ENCODE data around the gene DDX46. TPM values are rescaled to one million over a fixed set of nuclear protein-coding genes. Genes with fewer than 3 reads are reported as not detected.
"Not testable (repeated sequence)": the region's sequence is repeated elsewhere in the genome, so short reads cannot be mapped to it uniquely, and the experiment has no call there.

DDX46 gene
- polyA plus RNA-seq, 2 of the 4 experiments (the other 2 are of a cell fraction) = 104 TPM

GRCh38 chr5:134845852-134846640 lies 87.5 kb downstream of the DDX46 start, which contains the start of gene C5orf24 (continued):
- TF ChIP-seq, protein P1, sequence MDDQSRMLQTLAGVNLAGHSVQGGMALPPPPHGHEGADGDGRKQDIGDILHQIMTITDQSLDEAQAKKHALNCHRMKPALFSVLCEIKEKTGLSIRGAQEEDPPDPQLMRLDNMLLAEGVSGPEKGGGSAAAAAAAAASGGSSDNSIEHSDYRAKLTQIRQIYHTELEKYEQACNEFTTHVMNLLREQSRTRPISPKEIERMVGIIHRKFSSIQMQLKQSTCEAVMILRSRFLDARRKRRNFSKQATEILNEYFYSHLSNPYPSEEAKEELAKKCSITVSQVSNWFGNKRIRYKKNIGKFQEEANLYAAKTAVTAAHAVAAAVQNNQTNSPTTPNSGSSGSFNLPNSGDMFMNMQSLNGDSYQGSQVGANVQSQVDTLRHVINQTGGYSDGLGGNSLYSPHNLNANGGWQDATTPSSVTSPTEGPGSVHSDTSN (IDR thresholded peaks at IDR 0.05) = no peak; the same call in 1 of the 2 replicates
- TF ChIP-seq CHD4 (IDR thresholded peaks at IDR 0.05; ENCODE audit: borderline replicate concordance) = no peak
- peak; percentile 48; the same call in 1 of the 2 replicates for TF ChIP-seq RFX5 (IDR thresholded peaks at IDR 0.05)
- TF ChIP-seq TFCP2L1 (CRISPR knock-in tag; IDR thresholded peaks at IDR 0.05) = peak; percentile 80; the same call in 1 of the 2 replicates
- no peak for TF ChIP-seq EHF (CRISPR knock-in tag; IDR thresholded peaks at IDR 0.05)
- no peak for TF ChIP-seq ZC3H11A (IDR thresholded peaks at IDR 0.05)
- TF ChIP-seq TP53 (CRISPR knock-in tag; IDR thresholded peaks at IDR 0.05) = peak; percentile 68; the same call in 1 of the 2 replicates
- no peak for TF ChIP-seq MAFK (IDR thresholded peaks at IDR 0.05; ENCODE audit: partially characterized antibody)
- TF ChIP-seq, protein P2, sequence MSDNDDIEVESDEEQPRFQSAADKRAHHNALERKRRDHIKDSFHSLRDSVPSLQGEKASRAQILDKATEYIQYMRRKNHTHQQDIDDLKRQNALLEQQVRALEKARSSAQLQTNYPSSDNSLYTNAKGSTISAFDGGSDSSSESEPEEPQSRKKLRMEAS (IDR thresholded peaks at IDR 0.05) = peak; percentile 89
- TF ChIP-seq KDM5A (IDR thresholded peaks at IDR 0.05) = no peak

- Histone ChIP-seq H3K9me3 (no peaks in the 10 kb centered on the region), H3K4me3 (peak overlapping the region; percentile 84), H3K4me2 (peak overlapping the region; percentile 72), H3K4me1 (peaks cover 69% of the 10 kb centered on the region), H3K27ac (peak overlapping the region; percentile 94 to 98)
- TF ChIP-seq POLR2AphosphoS2 (conservative IDR thresholded peaks at IDR 0.05; ENCODE audit: low read length) (no peak; the same call in 1 of the 2 replicates), CHD4 (IDR thresholded peaks at IDR 0.05; ENCODE audit: borderline replicate concordance) (no peak), CTCF (IDR thresholded peaks at IDR 0.05) (no peak), MYC (IDR thresholded peaks at IDR 0.05; ENCODE audit: borderline replicate concordance, low read length) (no peak), ELK1 (IDR thresholded peaks at IDR 0.05; ENCODE audit: low read depth, low read length) (no peak), FOSL2 (IDR thresholded peaks at IDR 0.05) (no peak), FOSL2 (CRISPR knock-in tag; IDR thresholded peaks at IDR 0.05) (no peak), POLR2A (IDR thresholded peaks at IDR 0.05; ENCODE audit: low read length) (no peak), TFCP2L1 (CRISPR knock-in tag; IDR thresholded peaks at IDR 0.05) (no peak), NR3C1 (IDR thresholded peaks at IDR 0.05) (no peak), FOXS1 (CRISPR knock-in tag; IDR thresholded peaks at IDR 0.05) (no peak), JUN (IDR thresholded peaks at IDR 0.05) (no peak), NPAS2 (CRISPR knock-in tag; IDR thresholded peaks at IDR 0.05; ENCODE audit: borderline replicate concordance) (no peak)
- TF ChIP-seq, protein P3, sequence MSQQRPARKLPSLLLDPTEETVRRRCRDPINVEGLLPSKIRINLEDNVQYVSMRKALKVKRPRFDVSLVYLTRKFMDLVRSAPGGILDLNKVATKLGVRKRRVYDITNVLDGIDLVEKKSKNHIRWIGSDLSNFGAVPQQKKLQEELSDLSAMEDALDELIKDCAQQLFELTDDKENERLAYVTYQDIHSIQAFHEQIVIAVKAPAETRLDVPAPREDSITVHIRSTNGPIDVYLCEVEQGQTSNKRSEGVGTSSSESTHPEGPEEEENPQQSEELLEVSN (IDR thresholded peaks at IDR 0.05; ENCODE audit: borderline replicate concordance, low read depth) = no peak
- ATAC-seq (peak; percentile 16 to 27; a peak in 5 of 6 replicates), FAIRE-seq (no peak), DNase-seq (ENCODE audit: low read depth in 1 of 2, low spot score in 1 of 2) (no peak)
- ChIA-PET POLR2A (interaction anchor here (1.2 kb wide), 1 partner anchor 9 kb away, joined by 4 read pairs; no protein-coding TSS in a partner anchor), CTCF (interaction anchor here (0.7 to 1.2 kb wide), 3 partner anchors 58 to 108 kb away, joined by 3 to 5 read pairs (median 3); partner anchors contain the start of genes CAMLG and PCBD2)
- WGBS (ENCODE audit: missing lambda C conversion rate) = 1% methylated on average over 11 of the region's 11 CpGs
Observed at GRCh38 chr5:134846641-134846960, 88.0 kb downstream of the DDX46 start.

GRCh38 chr5:134849434-134849933 lies 90.9 kb downstream of the DDX46 start:
- ATAC-seq; H3K9me3 ChIP-seq; FAIRE-seq; DNase-seq (ENCODE audit: low read depth in 1 of 2, low spot score in 1 of 2): not testable (repeated sequence)
- 59% methylated on average over 7 of the region's 7 CpGs for WGBS (ENCODE audit: missing lambda C conversion rate)
- ChIA-PET POLR2A (interaction anchor here (0.6 kb wide), 1 partner anchor 18 kb away, joined by 5 read pairs; no protein-coding TSS in a partner anchor), CTCF (interaction anchor here (0.9 to 2.2 kb wide), 2 partner anchors 55 to 158 kb away, joined by 3 to 12 read pairs; partner anchors contain the start of gene PCBD2)
- H3K27ac ChIP-seq = peak overlapping the region; percentile 51 to 79; a peak in 4 of 6 replicates
- H3K4me1 ChIP-seq = peaks cover 48% of the 10 kb centered on the region
- peak overlapping the region; percentile 73 for H3K4me2 ChIP-seq
- peak overlapping the region; percentile 19; the same call in 1 of the 3 replicates for H3K4me3 ChIP-seq
